HL-60 (cell line): ENCODE data around the gene PTPN9.

Experiments used
- DNase-seq, 2 experiments: peaks; one replicate each; pipeline ENCODE4 v3.0.0-alpha.2; 2010 to 2020; ENCODE audit warnings: low read depth in 1 of 2, low spot score in 1 of 2
- H3K27ac ChIP-seq: fragments of 250-450 bp; sonication (Bioruptor Pico); replicated peaks from 2 replicates; pipeline ENCODE4 v1.5.1; 2020; ENCODE audit warnings: mild to moderate bottlenecking, moderate library complexity
- H3K27me3 ChIP-seq: fragments of 250-450 bp; sonication (Bioruptor Pico); 2 replicates; pipeline ENCODE4 v1.5.1; 2021; ENCODE audit warnings: mild to moderate bottlenecking, moderate library complexity; ENCODE audit not compliant: insufficient read depth, poor library complexity, severe bottlenecking
- H3K4me3 ChIP-seq: replicated peaks from 2 replicates; pipeline ENCODE4 v1.5.1; 2011; ENCODE audit warnings: mild to moderate bottlenecking, control low read depth, low read length; ENCODE audit not compliant: insufficient read depth
- CTCF ChIP-seq: IDR thresholded peaks from one replicate; pipeline ENCODE4 v1.5.1; 2011; ENCODE audit warnings: low read length, control low read depth, inconsistent platforms; ENCODE audit not compliant: insufficient read depth
- GABPA ChIP-seq: IDR thresholded peaks from 2 replicates; pipeline ENCODE4 v1.6.1; 2012; ENCODE audit warnings: low read depth
- POLR2AphosphoS5 ChIP-seq: IDR thresholded peaks from 2 replicates; pipeline ENCODE4 v1.6.1; 2012; ENCODE audit warnings: low read depth
- REST ChIP-seq: IDR thresholded peaks from 2 replicates; pipeline ENCODE4 v1.6.1; 2012; ENCODE audit warnings: low read depth; ENCODE audit not compliant: insufficient replicate concordance
- SPI1 ChIP-seq: IDR thresholded peaks from 2 replicates; pipeline ENCODE4 v1.6.1; 2012; ENCODE audit warnings: low read depth, mild to moderate bottlenecking, borderline replicate concordance

The PTPN9 gene

GRCh38 chr15:75554717-75555116 lies 24.4 kb downstream of the PTPN9 start:
- no peak for TF ChIP-seq REST
- TF ChIP-seq CTCF = no peak
- TF ChIP-seq SPI1 = no peak
- TF ChIP-seq POLR2AphosphoS5 = no peak
- no peak for TF ChIP-seq GABPA
- H3K27ac ChIP-seq = no peak overlapping the region
- no peaks in the 10 kb centered on the region for H3K27me3 ChIP-seq
- H3K4me3 ChIP-seq = no peak overlapping the region
- no peak for DNase-seq

GRCh38 chr15:75553659-75554058 lies 25.5 kb downstream of the PTPN9 start:
- no peak overlapping the region for H3K4me3 ChIP-seq
- DNase-seq = no peak
- no peaks in the 10 kb centered on the region for H3K27me3 ChIP-seq
- no peak overlapping the region for H3K27ac ChIP-seq
- no peak for TF ChIP-seq REST
- no peak for TF ChIP-seq POLR2AphosphoS5
- TF ChIP-seq SPI1 = no peak
- TF ChIP-seq GABPA = no peak
- TF ChIP-seq CTCF = no peak

GRCh38 chr15:75551091-75551490 lies 28.0 kb downstream of the PTPN9 start:
- Histone ChIP-seq H3K27me3 (no peaks in the 10 kb centered on the region), H3K27ac (peak overlapping the region; percentile 63)
- peak in 1 of 2 experiments; percentile 75 for DNase-seq

GRCh38 chr15:75545064-75545463 lies 34.1 kb downstream of the PTPN9 start:
- Histone ChIP-seq H3K27ac (no peak overlapping the region), H3K4me3 (no peak overlapping the region), H3K27me3 (no peaks in the 10 kb centered on the region)
- no peak for DNase-seq
- no peak for TF ChIP-seq SPI1
- TF ChIP-seq POLR2AphosphoS5 = no peak
- TF ChIP-seq REST = no peak
- no peak for TF ChIP-seq GABPA
- no peak for TF ChIP-seq CTCF

More at GRCh38 chr15:75551091-75551490, 28.0 kb downstream of the PTPN9 start:
- TF ChIP-seq SPI1 (peak; percentile 53; the same call in 1 of the 2 replicates), POLR2AphosphoS5 (no peak)
- H3K4me3 ChIP-seq = no peak overlapping the region
